ENCODE measurements around the gene RAPGEFL1. TPM values are rescaled to one million over a fixed set of nuclear protein-coding genes. Genes with fewer than 3 reads are reported as not detected.
"Not testable (repeated sequence)": the region's sequence is repeated elsewhere in the genome, so short reads cannot be mapped to it uniquely, and the experiment has no call there.

RAPGEFL1 gene
- total RNA-seq, 1 donor from 2014 or later: 8.7 TPM

DNA sequence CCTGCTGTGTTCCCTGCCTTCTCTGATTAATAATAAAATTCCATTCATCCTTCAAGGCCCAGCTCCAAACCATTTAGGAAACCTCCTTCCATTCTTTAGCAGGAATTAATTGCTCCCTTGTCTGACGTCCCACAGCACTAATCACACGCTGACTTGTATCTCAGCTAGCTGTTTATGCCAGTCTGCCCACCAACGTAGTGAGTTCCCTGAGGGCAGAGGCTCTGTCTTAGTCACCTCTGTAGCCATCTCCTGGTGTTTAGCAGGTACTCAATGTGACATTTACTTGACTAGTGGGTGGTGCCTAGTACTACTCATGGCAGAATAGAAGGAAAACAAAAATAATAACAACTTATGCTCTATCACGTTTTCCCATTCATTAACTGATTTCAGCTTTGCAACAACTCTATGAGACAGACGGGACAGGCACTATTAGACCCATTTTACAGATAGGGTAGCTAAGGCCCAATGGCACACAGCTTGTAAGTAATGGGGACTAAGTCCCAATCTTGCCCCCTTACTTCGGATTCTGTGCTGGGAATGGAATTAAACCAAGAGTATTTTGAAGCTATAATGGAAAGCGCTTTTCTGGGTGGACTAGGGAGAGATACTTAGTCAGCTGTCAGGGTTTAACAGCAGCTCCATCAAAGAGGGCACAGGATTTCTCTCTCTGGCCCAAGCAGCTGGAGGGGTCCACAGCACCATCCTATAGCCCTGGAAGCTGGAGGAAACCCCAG is 40.9 kb downstream of the RAPGEFL1 start:
- Histone ChIP-seq H3K27me3 (no peaks in the 10 kb centered on the region), H3K27ac (peak overlapping the region; percentile 84 to 97), H3K9me3 (no peaks in the 10 kb centered on the region), H3K4me3 (peak overlapping the region; percentile 53 to 86), H3K4me1 (peaks cover 3 to 12% of the 10 kb centered on the region in 2 donors), H3K36me3 (no peaks in the 10 kb centered on the region)
- no peak for DNase-seq (ENCODE audit: low spot score in 2 of 2)
- intact Hi-C loops (cut with DNase I): loop anchor here (2.0 to 5.0 kb wide), 2 partner anchors 69 to 199 kb away; partner anchors contain the start of genes CDC6 and TOP2A
- TF ChIP-seq, protein P1, sequence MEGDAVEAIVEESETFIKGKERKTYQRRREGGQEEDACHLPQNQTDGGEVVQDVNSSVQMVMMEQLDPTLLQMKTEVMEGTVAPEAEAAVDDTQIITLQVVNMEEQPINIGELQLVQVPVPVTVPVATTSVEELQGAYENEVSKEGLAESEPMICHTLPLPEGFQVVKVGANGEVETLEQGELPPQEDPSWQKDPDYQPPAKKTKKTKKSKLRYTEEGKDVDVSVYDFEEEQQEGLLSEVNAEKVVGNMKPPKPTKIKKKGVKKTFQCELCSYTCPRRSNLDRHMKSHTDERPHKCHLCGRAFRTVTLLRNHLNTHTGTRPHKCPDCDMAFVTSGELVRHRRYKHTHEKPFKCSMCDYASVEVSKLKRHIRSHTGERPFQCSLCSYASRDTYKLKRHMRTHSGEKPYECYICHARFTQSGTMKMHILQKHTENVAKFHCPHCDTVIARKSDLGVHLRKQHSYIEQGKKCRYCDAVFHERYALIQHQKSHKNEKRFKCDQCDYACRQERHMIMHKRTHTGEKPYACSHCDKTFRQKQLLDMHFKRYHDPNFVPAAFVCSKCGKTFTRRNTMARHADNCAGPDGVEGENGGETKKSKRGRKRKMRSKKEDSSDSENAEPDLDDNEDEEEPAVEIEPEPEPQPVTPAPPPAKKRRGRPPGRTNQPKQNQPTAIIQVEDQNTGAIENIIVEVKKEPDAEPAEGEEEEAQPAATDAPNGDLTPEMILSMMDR (IDR thresholded peaks at IDR 0.05): no peak

DNA sequence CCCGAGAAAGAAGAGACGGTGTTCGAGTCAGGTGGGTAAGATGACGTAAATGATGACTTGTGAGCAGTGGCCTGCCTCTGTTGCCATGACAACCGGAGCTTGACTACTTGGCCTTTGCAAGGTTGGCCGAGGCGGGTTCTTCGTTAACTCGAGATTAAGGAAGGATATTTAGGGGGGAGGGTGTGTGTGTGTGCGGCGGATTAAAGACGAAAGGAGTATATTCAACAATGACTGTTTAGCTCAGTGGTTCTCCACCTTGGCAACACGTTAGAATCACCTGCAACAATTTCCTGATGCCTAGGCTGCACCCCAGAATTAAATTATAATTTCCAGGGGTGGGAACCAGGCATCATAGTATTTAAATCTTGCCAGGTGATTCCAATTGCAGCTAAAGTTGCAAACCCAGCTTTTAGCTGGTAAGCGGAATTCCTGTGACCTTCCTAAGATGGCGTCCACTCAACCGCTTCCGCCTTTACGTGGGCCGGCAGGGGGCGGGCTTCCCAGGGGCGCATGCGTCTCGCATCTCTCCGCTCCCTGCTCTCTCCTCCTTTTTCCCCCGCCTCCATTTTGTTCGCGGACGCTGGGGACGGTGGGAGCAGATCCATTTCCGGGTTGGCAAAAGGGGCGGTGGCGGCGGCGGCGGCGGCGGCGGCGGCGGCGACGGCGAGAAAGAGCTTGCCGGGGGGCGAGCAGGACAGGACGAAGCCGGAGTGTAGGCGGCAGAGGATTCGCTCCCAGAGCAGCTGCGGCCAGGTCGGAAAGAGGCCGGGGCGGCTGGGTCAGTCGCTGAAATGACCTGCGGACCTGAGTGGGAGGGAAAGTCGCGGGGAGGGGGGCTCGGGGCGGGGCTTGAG is 41.7 kb downstream of the RAPGEFL1 start, which contains the start of gene WIPF2:
WIPF2 (plus strand) TSS at position 565 of the 854 bp plus-strand sequence. CDS start 37,156 bp downstream, outside the sequence.
- DNase-seq (ENCODE audit: low spot score in 2 of 2): peak; percentile 84 to 98
- Histone ChIP-seq H3K36me3 (no peaks in the 10 kb centered on the region), H3K4me1 (peaks cover 3 to 12% of the 10 kb centered on the region in 2 donors), H3K4me3 (peak within 1 kb of the TSS; percentile 53 to 86), H3K27ac (peak within 1 kb of the TSS; percentile 84 to 97), H3K9me3 (no peaks in the 10 kb centered on the region), H3K27me3 (no peaks in the 10 kb centered on the region)
- intact Hi-C loops (cut with DNase I): loop anchor here (2.0 to 5.0 kb wide), 2 partner anchors 68 to 198 kb away; partner anchors contain the start of genes CDC6 and TOP2A
- TF ChIP-seq, protein P1 (IDR thresholded peaks at IDR 0.05): peak; percentile 61 to 79 (median 69)

DNA sequence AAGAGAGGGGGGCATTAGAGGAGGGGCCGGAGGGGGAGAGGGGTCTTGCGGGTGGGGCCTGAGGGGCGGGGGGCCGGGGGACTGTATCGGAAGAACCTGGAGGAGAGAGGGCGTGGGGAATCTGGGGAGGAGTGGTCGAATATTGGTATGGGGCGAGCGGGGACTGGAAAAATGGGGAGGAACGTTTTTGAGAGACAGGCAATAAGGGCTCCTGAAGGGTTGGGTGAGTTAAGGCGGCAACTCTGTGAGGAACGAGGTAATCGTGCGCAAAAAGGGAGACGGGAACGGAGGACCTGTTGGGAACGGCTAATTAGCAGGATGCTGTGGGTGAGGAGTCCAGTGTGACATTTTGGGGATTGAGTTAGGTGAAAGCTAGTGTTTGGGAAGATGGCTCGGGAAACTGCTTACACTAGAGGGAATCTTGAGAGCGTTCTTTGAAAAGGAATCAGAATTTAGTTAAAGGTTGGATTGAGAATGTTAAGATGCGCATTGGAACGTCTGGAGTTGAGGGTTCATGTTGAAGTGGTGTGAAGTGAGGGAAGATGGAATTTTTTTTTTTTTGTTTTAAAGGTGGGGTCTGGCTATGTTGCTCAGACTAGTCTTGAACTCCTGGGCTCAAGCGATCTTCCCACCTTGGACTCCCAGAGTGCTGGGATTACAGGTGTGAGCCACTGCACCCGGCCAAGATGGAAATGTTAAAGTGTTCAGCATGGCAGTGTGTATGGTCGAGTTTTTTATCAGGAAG is 42.5 kb downstream of the RAPGEFL1 start:
- DNase-seq (ENCODE audit: low spot score in 2 of 2): peak in 1 of 2 donors; percentile 69
- intact Hi-C loops (cut with DNase I): loop anchor here (2.0 to 5.0 kb wide), 2 partner anchors 67 to 198 kb away; partner anchors contain the start of genes CDC6 and TOP2A
- Histone ChIP-seq H3K4me3 (peak overlapping the region; percentile 53 to 86), H3K27me3 (no peaks in the 10 kb centered on the region), H3K27ac (peak overlapping the region; percentile 84 to 97), H3K36me3 (no peaks in the 10 kb centered on the region), H3K9me3 (no peaks in the 10 kb centered on the region), H3K4me1 (peaks cover 3 to 13% of the 10 kb centered on the region in 2 donors)
- TF ChIP-seq, protein P1 (IDR thresholded peaks at IDR 0.05): no peak

DNA sequence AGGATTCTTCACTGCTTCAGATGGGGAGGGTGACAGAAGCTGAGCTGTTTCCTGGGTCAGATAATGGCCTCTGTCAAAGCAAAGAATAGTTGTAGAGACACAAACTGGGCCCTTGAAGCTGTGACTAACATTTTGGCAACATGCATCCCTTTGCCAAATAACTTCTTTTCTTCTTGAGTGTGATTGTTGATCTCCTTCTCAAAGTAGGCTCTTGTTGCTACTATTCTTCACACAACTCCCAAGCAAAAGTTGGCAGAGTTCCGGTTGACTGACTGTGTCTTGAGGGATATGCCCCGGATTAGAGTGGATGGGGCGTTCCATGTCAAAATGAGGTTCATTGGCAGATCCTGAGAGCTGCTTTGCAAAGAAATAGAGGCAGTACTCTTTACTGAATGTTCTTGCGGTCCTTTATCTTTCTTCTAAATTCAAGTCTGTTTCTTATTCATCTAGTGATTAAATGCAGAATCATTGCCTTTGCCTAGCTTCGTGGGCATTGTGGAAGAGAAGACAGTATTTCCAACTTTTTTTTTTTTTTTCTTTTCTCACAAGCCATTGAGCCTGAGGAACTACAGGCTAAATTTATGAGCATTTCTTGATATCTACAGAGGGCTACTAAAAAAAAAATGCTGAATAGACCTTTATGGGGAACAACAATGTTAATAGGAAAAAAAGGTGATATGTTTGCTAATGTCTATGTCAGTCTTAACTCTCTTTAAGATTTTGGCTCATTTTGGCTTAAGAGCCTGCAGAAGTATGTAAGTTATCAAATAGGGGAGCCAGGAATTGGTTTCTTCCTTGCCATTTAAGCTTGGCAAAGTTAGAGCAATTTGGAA is 47.7 kb downstream of the RAPGEFL1 start:
- intact Hi-C loops (cut with DNase I): no loop called here

DNA sequence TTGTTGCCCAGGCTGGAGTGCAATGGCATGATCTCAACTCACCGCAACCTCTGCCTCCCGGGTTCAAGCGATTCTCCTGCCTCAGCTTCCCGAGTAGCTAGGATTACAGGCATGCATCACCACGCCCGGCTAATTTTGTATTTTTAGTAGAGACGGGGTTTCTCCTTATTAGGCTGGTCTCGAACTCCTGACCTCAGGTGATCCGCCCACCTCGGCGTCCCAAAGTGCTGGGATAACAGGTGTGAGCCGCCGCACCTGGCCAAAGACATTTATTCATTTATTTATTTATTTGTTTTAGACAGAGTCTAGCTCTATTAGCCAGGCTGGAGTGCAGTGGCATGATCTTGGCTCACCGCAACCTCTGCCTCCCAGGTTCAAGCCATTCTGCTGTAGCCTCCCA is 51.9 kb downstream of the RAPGEFL1 start:
- peaks cover 4 to 31% of the 10 kb centered on the region in 2 donors for H3K36me3 ChIP-seq
- H3K9me3 ChIP-seq; H3K4me3 ChIP-seq; intact Hi-C loops (cut with DNase I); H3K27me3 ChIP-seq; H3K4me1 ChIP-seq; DNase-seq (ENCODE audit: low spot score in 2 of 2); H3K27ac ChIP-seq: not testable (repeated sequence)

More for the DNA sequence above, 47.7 kb downstream of the RAPGEFL1 start:
- H3K9me3 ChIP-seq: no peaks in the 10 kb centered on the region
- DNase-seq (ENCODE audit: low spot score in 2 of 2): peak in 1 of 2 donors; percentile 74
- H3K27ac ChIP-seq: peak overlapping the region; percentile 43 to 52
- H3K4me1 ChIP-seq: peaks cover 3 to 18% of the 10 kb centered on the region in 2 donors
- H3K4me3 ChIP-seq: no peak overlapping the region
- no peaks in the 10 kb centered on the region for H3K27me3 ChIP-seq
- H3K36me3 ChIP-seq: peaks cover 0 to 13% of the 10 kb centered on the region in 2 donors
- TF ChIP-seq, protein P1 (IDR thresholded peaks at IDR 0.05): no peak

Data from ascending aorta (tissue), 2 donors.